Heart right ventricle (tissue), 16 donors: ENCODE data around the gene EML4. TPM values are rescaled to one million over a fixed set of nuclear protein-coding genes. Genes with fewer than 3 reads are reported as not detected.

Experiments
- ATAC-seq, 8 donors: fragments of 200-7000 bp; cut with Tn5 transposase; one replicate each; pipeline ENCODE4 v1.9.1; 2020; ENCODE audit warnings: mild to moderate bottlenecking in 8 of 8, moderate library complexity in 8 of 8, moderate number of reproducible peaks in 1 of 8
- DNase-seq, 2 donors: peaks; one replicate each; pipeline ENCODE4 v3.0.0-alpha.2; 2020
- H3K27ac ChIP-seq, 10 donors: fragments of 200-600 bp; sonication (generic) in 2 of 10; one replicate each; pipeline versions ENCODE4 v1.5.0 to v1.8.0; 2020 to 2022; ENCODE audit warnings: mild to moderate bottlenecking in 3 of 10
- H3K27me3 ChIP-seq, 7 donors: fragments of 200-600 bp; one replicate each; pipeline ENCODE4 v1.8.0; 2021 to 2022; ENCODE audit warnings: mild to moderate bottlenecking in 2 of 7
- H3K36me3 ChIP-seq, 9 donors: fragments of 200-600 bp; sonication (generic) in 1 of 9; one replicate each; pipeline versions ENCODE4 v1.5.0 to v1.8.0; 2020 to 2022; ENCODE audit warnings: mild to moderate bottlenecking in 2 of 9
- H3K4me1 ChIP-seq, 9 donors: fragments of 200-600 bp; sonication (generic) in 1 of 9; one replicate each; pipeline versions ENCODE4 v1.5.0 to v1.8.0; 2020 to 2022; ENCODE audit warnings: mild to moderate bottlenecking in 4 of 9
- H3K4me3 ChIP-seq, 10 donors: fragments of 200-600 bp; sonication (generic) in 2 of 10; one replicate each; pipeline versions ENCODE4 v1.5.0 to v1.8.0; 2020 to 2022; ENCODE audit warnings: mild to moderate bottlenecking in 7 of 10, moderate library complexity in 2 of 10
- H3K9me3 ChIP-seq, 11 donors: fragments of 200-600 bp in 10 of 11; sonication (generic) in 2 of 11; one replicate each; pipeline versions ENCODE4 v1.5.0 to v1.8.0; 2013 to 2022; ENCODE audit warnings: mild to moderate bottlenecking in 2 of 11, control low read depth in 1 of 11, moderate library complexity in 1 of 11
- WGBS, 2 donors: extraction: QIAGEN DNeasy Blood & Tissue Kit; methylation state at CpG; one replicate each; pipeline ENCODE4 v1.1.7; 2013; ENCODE audit warnings: inconsistent platforms in 1 of 2; 5-methylcytosine and 5-hydroxymethylcytosine counted together
- intact Hi-C, 10 donors: fragments of 100-400 bp; cut with DNase I; formaldehyde crosslinking; loops; one replicate each; pipeline versions ENCODE4 v1.11.1 to v1.14.2; 2022
- polyA plus RNA-seq, 2 donors: library from polyadenylated mRNA; stranded (reverse); fragments of 200-250 nt; gene quantifications; one replicate each; pipeline ENCODE4 v1.2.3, GENCODE V29; 2013
- total RNA-seq, 10 donors: library from RNA; stranded (reverse); fragmentation: NEBNext Ultra II Directional in 3 of 10; extraction: Animal tissue kit (Norgen Biotek cat#: 25700) in 3 of 10; gene quantifications; one replicate each; pipeline versions ENCODE4 v1.2.1 to v1.2.4, GENCODE V29; 2021 to 2023
- TF ChIP-seq, protein P1 (sequence below), 9 donors: fragments of 200-600 bp; sonication (generic) in 2 of 9; IDR thresholded peaks; one replicate each; pipeline versions ENCODE4 v1.5.0 to v1.8.0; 2021 to 2022; ENCODE audit warnings: antibody characterized with exemption in 9 of 9, mild to moderate bottlenecking in 5 of 9, moderate library complexity in 1 of 9
- donor health status: Arrhythmogenic right ventricular cardiomyopathy.
- donor health status: ischemic (EF 13 %, LVEDD 7.1; RV severe dilation, severe dysfunction).
- donor health status: healthy with polysubstance abuse.
- donor health status: DM: no; HTN: yes; CAD: no.
- donor health status: DM: no; HTN: no; CAD: no.
- donor health status: ischemic (EF 25% LVEDD 6.9; RV normal size, moderate dysfunction).
- donor health status: ischemic (EF 25% LVEDD 5.7; RV mildly dilated, moderate dysfunction).
- donor health status: healthy.
- donor health status: DM: yes; HTN: yes; CAD: no.
- donor health status: Ischemic cardiomyopathy.
- donor health status: ischemic (EF 35%, LVEDD 5.7; RV mildly dilated, moderate dysfunction).
- donor health status: nonischemic (EF 11% LVEDD 7.7; RV severe dilation, severe dysfunction).
- donor health status: DM: yes; HTN: yes; CAD: no.
- donor health status: PGD.
- donor health status: ischemic (EF 29% LVEDD 5.4; RV normal size, mild dysfunction).
- donor health status: nonischemic (EF 23%, LVEDD 6.1; RV moderate dilation, normal function).

EML4 gene
- total and polyA plus RNA-seq, 12 donors = 2.9 to 17.2 (median 5.8) TPM

DNA sequence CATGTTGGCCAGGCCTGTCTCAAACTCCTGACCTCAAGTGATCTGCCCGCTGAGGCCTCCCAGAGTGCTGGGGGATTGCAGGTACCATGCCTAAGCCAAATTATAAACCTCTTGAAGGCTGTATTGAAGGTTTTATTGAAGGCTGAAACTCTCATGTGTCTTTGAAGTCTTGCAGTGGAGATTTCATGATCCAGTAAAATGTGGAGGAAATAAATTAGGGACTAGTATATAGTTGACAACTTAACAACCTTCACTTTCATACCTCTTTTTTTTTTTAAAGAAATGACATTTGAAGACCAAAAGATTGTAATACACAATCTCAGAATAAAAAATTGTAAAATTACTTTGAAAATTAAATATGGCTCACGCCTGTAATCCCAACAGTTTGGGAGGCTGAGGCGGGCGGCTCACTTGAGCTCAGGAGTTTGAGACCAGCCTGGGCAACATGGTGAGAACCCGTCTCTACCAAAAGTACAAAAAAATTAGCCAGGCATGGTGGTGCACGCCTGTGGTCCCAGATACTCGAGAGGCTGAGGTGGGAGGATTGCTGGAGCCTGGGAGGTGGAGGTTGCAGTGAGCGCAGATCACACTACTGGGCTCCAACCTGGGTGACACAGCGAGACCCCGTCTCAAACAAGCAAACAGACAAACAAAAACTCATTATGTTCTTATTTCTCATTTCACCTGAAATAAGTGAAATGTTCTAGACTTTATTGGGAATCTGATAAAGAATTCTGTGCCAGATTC lies 8.0 kb downstream of the EML4 start:
- Histone ChIP-seq H3K4me1 (peaks cover 0 to 30% (median 8%) of the 10 kb centered on the region in 9 donors), H3K27ac (no peak overlapping the region), H3K9me3 (no peaks in the 10 kb centered on the region), H3K27me3 (no peaks in the 10 kb centered on the region), H3K36me3 (no peaks in the 10 kb centered on the region), H3K4me3 (no peak overlapping the region)
- DNase-seq (no peak), ATAC-seq (no peak)
- 96 to 98% methylated on average over 10 of the region's 10 CpGs for WGBS, 2 donors
- TF ChIP-seq, protein P1, sequence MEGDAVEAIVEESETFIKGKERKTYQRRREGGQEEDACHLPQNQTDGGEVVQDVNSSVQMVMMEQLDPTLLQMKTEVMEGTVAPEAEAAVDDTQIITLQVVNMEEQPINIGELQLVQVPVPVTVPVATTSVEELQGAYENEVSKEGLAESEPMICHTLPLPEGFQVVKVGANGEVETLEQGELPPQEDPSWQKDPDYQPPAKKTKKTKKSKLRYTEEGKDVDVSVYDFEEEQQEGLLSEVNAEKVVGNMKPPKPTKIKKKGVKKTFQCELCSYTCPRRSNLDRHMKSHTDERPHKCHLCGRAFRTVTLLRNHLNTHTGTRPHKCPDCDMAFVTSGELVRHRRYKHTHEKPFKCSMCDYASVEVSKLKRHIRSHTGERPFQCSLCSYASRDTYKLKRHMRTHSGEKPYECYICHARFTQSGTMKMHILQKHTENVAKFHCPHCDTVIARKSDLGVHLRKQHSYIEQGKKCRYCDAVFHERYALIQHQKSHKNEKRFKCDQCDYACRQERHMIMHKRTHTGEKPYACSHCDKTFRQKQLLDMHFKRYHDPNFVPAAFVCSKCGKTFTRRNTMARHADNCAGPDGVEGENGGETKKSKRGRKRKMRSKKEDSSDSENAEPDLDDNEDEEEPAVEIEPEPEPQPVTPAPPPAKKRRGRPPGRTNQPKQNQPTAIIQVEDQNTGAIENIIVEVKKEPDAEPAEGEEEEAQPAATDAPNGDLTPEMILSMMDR (IDR thresholded peaks at IDR 0.05) = no peak
- intact Hi-C loops = loop anchor here in 2 of 10 donors (5.0 to 10.0 kb wide), 2 partner anchors 72 to 75 kb away; no protein-coding TSS in a partner anchor

DNA sequence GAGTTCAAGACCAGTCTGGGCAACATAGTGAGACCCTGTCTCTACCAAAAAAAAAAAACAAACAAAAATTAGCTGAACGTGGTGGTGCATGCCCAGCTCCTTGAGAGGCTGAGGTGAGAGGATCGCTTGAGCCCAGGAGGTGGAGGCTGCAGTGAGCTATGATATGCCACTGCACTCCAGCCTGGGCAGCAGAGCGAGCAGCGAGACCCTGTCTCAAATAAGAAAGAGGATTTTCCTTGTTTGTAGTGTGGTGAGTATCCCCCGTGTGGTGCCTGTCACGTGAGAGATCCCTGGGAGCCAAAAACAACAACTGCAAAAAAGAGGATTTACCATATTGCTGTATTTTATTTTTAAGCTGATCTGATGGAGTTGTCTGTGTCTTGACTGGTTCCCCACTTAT lies 9.2 kb downstream of the EML4 start:
- DNase-seq = no peak
- no peak for ATAC-seq
- Histone ChIP-seq H3K27ac (no peak overlapping the region), H3K4me1 (peaks cover 0 to 30% (median 9%) of the 10 kb centered on the region in 9 donors), H3K9me3 (no peaks in the 10 kb centered on the region), H3K4me3 (no peak overlapping the region), H3K27me3 (no peaks in the 10 kb centered on the region), H3K36me3 (no peaks in the 10 kb centered on the region)
- TF ChIP-seq, protein P1 (IDR thresholded peaks at IDR 0.05) = no peak
- intact Hi-C loops = loop anchor here in 2 of 10 donors (5.0 to 10.0 kb wide), 2 partner anchors 74 to 76 kb away; no protein-coding TSS in a partner anchor
- 83 to 87% methylated on average over 6 of the region's 6 CpGs for WGBS, 2 donors

DNA sequence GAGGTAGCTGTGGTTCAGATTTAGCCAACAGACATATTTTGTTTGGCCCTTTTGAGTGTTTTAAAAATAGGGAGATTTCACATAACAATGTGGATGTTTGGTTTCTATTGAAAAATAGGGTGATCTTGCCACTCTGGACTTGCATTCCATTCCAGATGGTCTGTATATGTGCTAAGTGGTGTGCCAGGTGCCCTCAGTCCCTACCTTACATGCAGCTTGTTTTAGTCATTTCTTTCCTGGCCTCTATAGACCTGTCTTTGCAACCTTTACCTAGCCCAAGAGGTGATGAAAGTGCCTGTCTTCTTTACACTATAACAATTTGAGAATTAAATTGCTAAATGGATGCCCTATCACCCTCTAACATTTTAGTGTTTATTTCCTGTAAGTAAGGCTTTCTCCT lies 11.1 kb downstream of the EML4 start:
- Histone ChIP-seq H3K27me3 (no peaks in the 10 kb centered on the region), H3K9me3 (no peaks in the 10 kb centered on the region), H3K4me3 (no peak overlapping the region), H3K27ac (no peak overlapping the region), H3K36me3 (no peaks in the 10 kb centered on the region), H3K4me1 (peaks cover 0 to 36% (median 9%) of the 10 kb centered on the region in 9 donors)
- intact Hi-C loops = loop anchor here in 1 of 10 donors (5.0 kb wide), 1 partner anchor 1053 kb away; no protein-coding TSS in a partner anchor
- TF ChIP-seq, protein P1 (IDR thresholded peaks at IDR 0.05) = no peak
- ATAC-seq = no peak
- DNase-seq = no peak

DNA sequence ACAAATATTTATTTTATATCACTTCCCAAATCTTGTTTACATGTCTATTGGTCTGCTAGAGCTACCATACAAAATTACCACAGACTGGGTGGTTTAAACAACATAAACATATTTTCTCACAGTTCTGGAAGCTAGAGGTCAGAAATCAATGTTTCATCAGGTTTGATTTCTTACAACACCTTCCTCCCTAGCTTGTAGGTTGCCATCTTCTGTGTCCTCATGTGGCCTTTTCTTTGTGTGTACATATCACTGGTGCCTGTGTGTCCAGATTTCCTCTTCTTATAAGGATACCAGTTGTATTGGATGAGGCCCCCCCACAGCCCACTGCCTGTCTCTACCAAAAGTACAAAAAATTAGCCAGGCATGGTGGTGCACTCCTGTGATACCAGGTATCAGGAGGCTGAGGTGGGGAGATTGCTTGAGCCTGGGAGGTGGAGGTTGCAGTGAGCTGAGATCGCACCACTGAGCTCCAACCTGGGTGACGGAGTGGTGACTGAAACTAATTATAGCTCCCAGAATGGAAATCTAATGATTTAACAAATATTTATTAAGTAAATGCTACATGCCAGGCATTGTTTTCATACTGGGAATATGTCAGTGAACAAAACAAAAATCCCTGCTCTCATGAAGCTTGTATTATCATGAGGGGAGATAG lies 13.6 kb downstream of the EML4 start:
- intact Hi-C loops = loop anchor here in 1 of 10 donors (5.0 kb wide), 1 partner anchor 1055 kb away; no protein-coding TSS in a partner anchor

More for the DNA sequence above, 13.6 kb downstream of the EML4 start:
- Histone ChIP-seq H3K36me3 (no peaks in the 10 kb centered on the region), H3K4me1 (peaks cover 0 to 54% (median 23%) of the 10 kb centered on the region in 9 donors), H3K4me3 (no peak overlapping the region), H3K27ac (no peak overlapping the region), H3K9me3 (no peaks in the 10 kb centered on the region), H3K27me3 (no peaks in the 10 kb centered on the region)
- TF ChIP-seq, protein P1 (IDR thresholded peaks at IDR 0.05) = no peak
- DNase-seq (no peak), ATAC-seq (no peak)
- WGBS, 2 donors = 88 to 92% methylated on average over 2 of the region's 2 CpGs
